Measurements from ENCODE around the gene KHDC4.

The KHDC4 gene

GRCh38 chr1:155969377-155969791 lies 35.2 kb upstream of the KHDC4 start:
- no peak for DNase-seq

GRCh38 chr1:155968670-155969069 lies 34.5 kb upstream of the KHDC4 start:
- no peak for DNase-seq

GRCh38 chr1:155968051-155968400 lies 33.8 kb upstream of the KHDC4 start:
- DNase-seq = no peak

- peak in 1 of 5 experiments; percentile 55 for DNase-seq
Measured at GRCh38 chr1:155967341-155968050, 33.3 kb upstream of the KHDC4 start.

- DNase-seq = no peak
Measured at GRCh38 chr1:155966750-155967149, 32.5 kb upstream of the KHDC4 start.

- DNase-seq = no peak
Measured at GRCh38 chr1:155966135-155966534, 31.9 kb upstream of the KHDC4 start.

GRCh38 chr1:155964193-155964592 lies 30.0 kb upstream of the KHDC4 start:
- no peak for DNase-seq

- DNase-seq = no peak
Measured at GRCh38 chr1:155962599-155963211, 28.5 kb upstream of the KHDC4 start.

GRCh38 chr1:155961937-155962336 lies 27.7 kb upstream of the KHDC4 start:
- DNase-seq = no peak

- DNase-seq = no peak
Measured at GRCh38 chr1:155960081-155960745, 26.0 kb upstream of the KHDC4 start.

GRCh38 chr1:155957411-155957915 lies 23.2 kb upstream of the KHDC4 start:
- DNase-seq = no peak

- no peak for DNase-seq
Measured at GRCh38 chr1:155954645-155955044, 20.4 kb upstream of the KHDC4 start.

GRCh38 chr1:155952505-155952890 lies 18.3 kb upstream of the KHDC4 start:
- DNase-seq = no peak

- DNase-seq = no peak
Measured at GRCh38 chr1:155951753-155952504, 17.7 kb upstream of the KHDC4 start.

- DNase-seq = no peak
Measured at GRCh38 chr1:155950829-155951228, 16.6 kb upstream of the KHDC4 start.

- no peak for DNase-seq
Measured at GRCh38 chr1:155947741-155948140, 13.5 kb upstream of the KHDC4 start.

- DNase-seq = no peak
Measured at GRCh38 chr1:155947292-155947691, 13.1 kb upstream of the KHDC4 start.

GRCh38 chr1:155946633-155947219 lies 12.5 kb upstream of the KHDC4 start:
- DNase-seq = no peak

GRCh38 chr1:155944444-155944799 lies 10.2 kb upstream of the KHDC4 start:
- DNase-seq = no peak

GRCh38 chr1:155942578-155943141 lies 8.4 kb upstream of the KHDC4 start:
- DNase-seq = no peak

GRCh38 chr1:155941845-155942531 lies 7.8 kb upstream of the KHDC4 start:
- DNase-seq = no peak

All from T-helper 2 cell (primary cell).